WTC11 (cell line): ENCODE data around the gene AGBL4. TPM values are rescaled to one million over a fixed set of nuclear protein-coding genes. Genes with fewer than 3 reads are reported as not detected.

Experiments used
- ATAC-seq: fragments of 200-7000 bp; cut with Tn5 transposase; 2 replicates; pipeline ENCODE4 v1.10.0; 2021; ENCODE audit warnings: mild to moderate bottlenecking, moderate library complexity
- CTCF ChIA-PET: fragments of 300-600 bp; sonication (Branson Sonifier 250); formaldehyde crosslinking; loops from one replicate; lab custom pipeline; 2021; ENCODE audit warnings: antibody characterized with exemption; lab: Charles Lee
- POLR2A ChIA-PET: fragments of 350-600 bp; sonication (Branson Sonifier 250); formaldehyde crosslinking; loops from one replicate; lab custom pipeline; 2021; ENCODE audit warnings: antibody characterized with exemption; lab: Charles Lee
- DNase-seq: peaks from one replicate; pipeline ENCODE4 v3.0.0; 2021; ENCODE audit warnings: low spot score
- H3K27ac Mint-ChIP-seq: 2 replicates; pipeline ENCODE4 v1.8.0; 2021; ENCODE audit warnings: mixed read lengths
- H3K27me3 Mint-ChIP-seq: 2 replicates; pipeline ENCODE4 v1.8.0; 2021; ENCODE audit warnings: low read depth, mild to moderate bottlenecking, moderate library complexity, mixed read lengths
- H3K36me3 Mint-ChIP-seq: 2 replicates; pipeline ENCODE4 v1.8.0; 2021; ENCODE audit warnings: mixed read lengths
- H3K4me1 Mint-ChIP-seq: 2 replicates; pipeline ENCODE4 v1.8.0; 2022; ENCODE audit warnings: mixed read lengths
- H3K4me3 Mint-ChIP-seq: 2 replicates; pipeline ENCODE4 v1.8.0; 2021; ENCODE audit warnings: mild to moderate bottlenecking, moderate library complexity, mixed read lengths
- H3K9me3 Mint-ChIP-seq: 2 replicates; pipeline ENCODE4 v1.8.0; 2021; ENCODE audit warnings: mixed read lengths
- ATF3 ChIP-seq: sonication (generic); formaldehyde crosslinking; conservative IDR thresholded peaks from 2 replicates; pipeline ENCODE4 v1.8.1; 2022; ENCODE audit warnings: mild to moderate bottlenecking, missing genetic modification reagents
- ATF6 ChIP-seq: sonication (generic); formaldehyde crosslinking; IDR thresholded peaks from 2 replicates; pipeline ENCODE4 v1.8.1; 2023; ENCODE audit warnings: mild to moderate bottlenecking, missing genetic modification reagents
- ELF4 ChIP-seq: sonication (generic); formaldehyde crosslinking; IDR thresholded peaks from 2 replicates; pipeline ENCODE4 v1.8.1; 2022; ENCODE audit warnings: low read depth, mild to moderate bottlenecking, moderate library complexity, missing genetic modification reagents
- ETV6 ChIP-seq: sonication (generic); formaldehyde crosslinking; IDR thresholded peaks from 2 replicates; pipeline ENCODE4 v1.8.1; 2022; ENCODE audit warnings: mild to moderate bottlenecking, missing genetic modification reagents
- FOXK1 ChIP-seq: sonication (generic); formaldehyde crosslinking; IDR thresholded peaks from 2 replicates; pipeline ENCODE4 v1.8.0; 2022; ENCODE audit warnings: mild to moderate bottlenecking, moderate library complexity, missing genetic modification reagents
- FOXP1 ChIP-seq: sonication (generic); formaldehyde crosslinking; IDR thresholded peaks from 2 replicates; pipeline ENCODE4 v1.8.0; 2022; ENCODE audit warnings: missing genetic modification reagents, mild to moderate bottlenecking, moderate library complexity, borderline replicate concordance
- GTF2I ChIP-seq: fragments of 250-450 bp; sonication (Bioruptor Pico); conservative IDR thresholded peaks from 2 replicates; pipeline ENCODE4 v1.4.0; 2021; ENCODE audit warnings: mild to moderate bottlenecking
- MXD4 ChIP-seq: fragments of 250-450 bp; sonication (Bioruptor Pico); IDR thresholded peaks from 2 replicates; pipeline ENCODE4 v1.8.0; 2021; ENCODE audit warnings: mild to moderate bottlenecking, moderate library complexity, borderline replicate concordance
- NFATC4 ChIP-seq: fragments of 250-450 bp; sonication (Bioruptor Pico); IDR thresholded peaks from 2 replicates; pipeline ENCODE4 v1.9.0; 2021; ENCODE audit warnings: mild to moderate bottlenecking
- OVOL2 ChIP-seq: fragments of 250-450 bp; sonication (Bioruptor Pico); IDR thresholded peaks from 2 replicates; pipeline ENCODE4 v1.9.0; 2021; ENCODE audit warnings: mild to moderate bottlenecking, borderline replicate concordance
- PRDM15 ChIP-seq: sonication (generic); formaldehyde crosslinking; IDR thresholded peaks from 2 replicates; pipeline ENCODE4 v1.8.0; 2022; ENCODE audit warnings: missing genetic modification reagents
- PREB ChIP-seq: sonication (generic); formaldehyde crosslinking; IDR thresholded peaks from 2 replicates; pipeline ENCODE4 v1.8.1; 2022; ENCODE audit warnings: mild to moderate bottlenecking, missing genetic modification reagents, moderate library complexity, borderline replicate concordance
- PRRX2 ChIP-seq: fragments of 250-450 bp; sonication (Bioruptor Pico); IDR thresholded peaks from 2 replicates; pipeline ENCODE4 v1.8.0; 2021; ENCODE audit warnings: mild to moderate bottlenecking
- TEAD1 ChIP-seq: sonication (generic); formaldehyde crosslinking; IDR thresholded peaks from 2 replicates; pipeline ENCODE4 v1.8.0; 2022; ENCODE audit warnings: mild to moderate bottlenecking, missing genetic modification reagents
- TEAD4 ChIP-seq: sonication (generic); formaldehyde crosslinking; IDR thresholded peaks from 2 replicates; pipeline ENCODE4 v1.8.0; 2022; ENCODE audit warnings: mild to moderate bottlenecking, missing genetic modification reagents
- ZNF138 ChIP-seq: sonication (generic); formaldehyde crosslinking; conservative IDR thresholded peaks from 2 replicates; pipeline ENCODE4 v1.8.1; 2022; ENCODE audit warnings: mild to moderate bottlenecking, moderate library complexity, missing genetic modification reagents
- ZNF219 ChIP-seq: sonication (generic); formaldehyde crosslinking; IDR thresholded peaks from 2 replicates; pipeline ENCODE4 v1.8.0; 2023; ENCODE audit warnings: missing genetic modification reagents, mild to moderate bottlenecking, borderline replicate concordance
- ZNF317 ChIP-seq: sonication (generic); formaldehyde crosslinking; IDR thresholded peaks from 2 replicates; pipeline ENCODE4 v1.8.1; 2023; ENCODE audit warnings: low read depth, mild to moderate bottlenecking, moderate library complexity, missing genetic modification reagents, borderline replicate concordance
- ZNF423 ChIP-seq: fragments of 250-450 bp; sonication (Bioruptor Pico); IDR thresholded peaks from 2 replicates; pipeline ENCODE4 v2.1.2; 2022; ENCODE audit warnings: mild to moderate bottlenecking, moderate library complexity
- ZNF512 ChIP-seq: sonication (generic); formaldehyde crosslinking; IDR thresholded peaks from 2 replicates; pipeline ENCODE4 v1.8.1; 2022; ENCODE audit warnings: missing genetic modification reagents, borderline replicate concordance
- total RNA-seq: library from RNA; stranded (reverse); gene quantifications from 3 replicates; pipeline ENCODE4 v1.2.3, GENCODE V29; 2021
- TF ChIP-seq, protein P1 (sequence below): sonication (generic); formaldehyde crosslinking; IDR thresholded peaks from 2 replicates; pipeline ENCODE4 v1.8.1; 2023; ENCODE audit warnings: mild to moderate bottlenecking, missing genetic modification reagents
- TF ChIP-seq, protein P2 (sequence below): fragments of 200-600 bp; IDR thresholded peaks from 2 replicates; pipeline ENCODE4 v1.8.0; 2022; ENCODE audit warnings: antibody characterized with exemption

Gene AGBL4
- total RNA-seq, 1 experiment from 2014 or later: 0.87 TPM

DNA sequence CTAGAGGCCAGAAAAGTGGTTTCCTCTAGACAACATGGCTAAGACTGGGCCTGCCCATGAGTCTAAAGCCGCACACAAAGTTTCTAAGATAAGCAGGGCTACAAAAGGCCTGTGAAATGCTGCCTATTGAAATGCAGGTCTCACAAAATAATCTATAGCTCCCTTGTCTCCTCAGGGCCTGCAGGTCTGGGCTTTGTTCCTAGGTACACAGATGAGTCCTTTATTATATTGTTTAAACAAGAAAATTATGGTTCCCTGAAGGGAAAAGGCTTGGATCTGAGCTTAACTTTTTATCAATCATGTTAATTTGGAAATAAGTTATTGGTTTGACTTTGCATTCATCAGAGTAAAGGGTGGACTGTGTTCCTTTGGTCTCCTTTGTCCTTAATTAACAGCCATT is 833.6 kb downstream of the AGBL4 start:
- H3K27me3 Mint-ChIP-seq: peaks cover 5% of the 10 kb centered on the region; the same call in 1 of the 2 replicates
- ATAC-seq (no peak), DNase-seq (no peak)
- H3K4me3 Mint-ChIP-seq: no peak overlapping the region
- POLR2A ChIA-PET: no interaction called here
- no peaks in the 10 kb centered on the region for H3K4me1 Mint-ChIP-seq
- H3K9me3 Mint-ChIP-seq: peaks cover 80% of the 10 kb centered on the region
- H3K36me3 Mint-ChIP-seq: peaks cover 21% of the 10 kb centered on the region
- CTCF ChIA-PET: no interaction called here
- TF ChIP-seq OVOL2 (CRISPR knock-in tag) (no peak), FOXK1 (CRISPR knock-in tag) (no peak), ATF3 (CRISPR knock-in tag) (no peak), FOXP1 (CRISPR knock-in tag) (no peak), PREB (no peak), MXD4 (CRISPR knock-in tag) (no peak), ZNF317 (CRISPR knock-in tag) (no peak), PRDM15 (CRISPR knock-in tag) (no peak), TEAD4 (CRISPR knock-in tag) (no peak), ZNF219 (no peak)
- TF ChIP-seq, protein P1, sequence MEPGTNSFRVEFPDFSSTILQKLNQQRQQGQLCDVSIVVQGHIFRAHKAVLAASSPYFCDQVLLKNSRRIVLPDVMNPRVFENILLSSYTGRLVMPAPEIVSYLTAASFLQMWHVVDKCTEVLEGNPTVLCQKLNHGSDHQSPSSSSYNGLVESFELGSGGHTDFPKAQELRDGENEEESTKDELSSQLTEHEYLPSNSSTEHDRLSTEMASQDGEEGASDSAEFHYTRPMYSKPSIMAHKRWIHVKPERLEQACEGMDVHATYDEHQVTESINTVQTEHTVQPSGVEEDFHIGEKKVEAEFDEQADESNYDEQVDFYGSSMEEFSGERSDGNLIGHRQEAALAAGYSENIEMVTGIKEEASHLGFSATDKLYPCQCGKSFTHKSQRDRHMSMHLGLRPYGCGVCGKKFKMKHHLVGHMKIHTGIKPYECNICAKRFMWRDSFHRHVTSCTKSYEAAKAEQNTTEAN (CRISPR knock-in tag): no peak
- H3K27ac Mint-ChIP-seq: no peak overlapping the region

GRCh38 chr1:49187056-49187455 is 836.7 kb downstream of the AGBL4 start:
- H3K4me1 Mint-ChIP-seq: no peaks in the 10 kb centered on the region
- CTCF ChIA-PET: no interaction called here
- peaks cover 61% of the 10 kb centered on the region for H3K9me3 Mint-ChIP-seq
- peaks cover 11% of the 10 kb centered on the region; the same call in 1 of the 2 replicates for H3K36me3 Mint-ChIP-seq
- H3K27me3 Mint-ChIP-seq: peaks cover 5% of the 10 kb centered on the region; the same call in 1 of the 2 replicates
- POLR2A ChIA-PET: no interaction called here
- no peak overlapping the region for H3K27ac Mint-ChIP-seq
- DNase-seq (no peak), ATAC-seq (no peak)
- H3K4me3 Mint-ChIP-seq: no peak overlapping the region
- TF ChIP-seq, protein P2, sequence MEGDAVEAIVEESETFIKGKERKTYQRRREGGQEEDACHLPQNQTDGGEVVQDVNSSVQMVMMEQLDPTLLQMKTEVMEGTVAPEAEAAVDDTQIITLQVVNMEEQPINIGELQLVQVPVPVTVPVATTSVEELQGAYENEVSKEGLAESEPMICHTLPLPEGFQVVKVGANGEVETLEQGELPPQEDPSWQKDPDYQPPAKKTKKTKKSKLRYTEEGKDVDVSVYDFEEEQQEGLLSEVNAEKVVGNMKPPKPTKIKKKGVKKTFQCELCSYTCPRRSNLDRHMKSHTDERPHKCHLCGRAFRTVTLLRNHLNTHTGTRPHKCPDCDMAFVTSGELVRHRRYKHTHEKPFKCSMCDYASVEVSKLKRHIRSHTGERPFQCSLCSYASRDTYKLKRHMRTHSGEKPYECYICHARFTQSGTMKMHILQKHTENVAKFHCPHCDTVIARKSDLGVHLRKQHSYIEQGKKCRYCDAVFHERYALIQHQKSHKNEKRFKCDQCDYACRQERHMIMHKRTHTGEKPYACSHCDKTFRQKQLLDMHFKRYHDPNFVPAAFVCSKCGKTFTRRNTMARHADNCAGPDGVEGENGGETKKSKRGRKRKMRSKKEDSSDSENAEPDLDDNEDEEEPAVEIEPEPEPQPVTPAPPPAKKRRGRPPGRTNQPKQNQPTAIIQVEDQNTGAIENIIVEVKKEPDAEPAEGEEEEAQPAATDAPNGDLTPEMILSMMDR: no peak
- TF ChIP-seq PREB: no peak
- no peak for TF ChIP-seq PRRX2 (CRISPR knock-in tag)
- TF ChIP-seq GTF2I (CRISPR knock-in tag): no peak
- TF ChIP-seq OVOL2 (CRISPR knock-in tag): no peak
- no peak for TF ChIP-seq TEAD1 (CRISPR knock-in tag)
- no peak for TF ChIP-seq ELF4
- no peak for TF ChIP-seq NFATC4
- no peak for TF ChIP-seq ETV6 (CRISPR knock-in tag)
- no peak for TF ChIP-seq ZNF423 (CRISPR knock-in tag)
- TF ChIP-seq ATF6: no peak
- no peak for TF ChIP-seq ZNF138 (CRISPR knock-in tag)
- TF ChIP-seq ATF3 (CRISPR knock-in tag): no peak
- no peak for TF ChIP-seq ZNF512
